Transverse colon (tissue), 4 donors: ENCODE data around the gene ATP1A2. TPM values are rescaled to one million over a fixed set of nuclear protein-coding genes. Genes with fewer than 3 reads are reported as not detected.
A peak's percentile ranks its signal among the peaks of the same experiment; 100 is the strongest.

Source experiments
- DNase-seq: peaks from one replicate; pipeline ENCODE4 v3.0.0-alpha.2; 2019
- H3K27ac ChIP-seq, 4 donors: fragments of 200-600 bp; sonication (generic); 2 replicates each; pipeline ENCODE4 v1.5.1; 2016 to 2018; ENCODE audit warnings: inconsistent platforms in 4 of 4
- H3K27me3 ChIP-seq: fragments of 200-600 bp; sonication (generic); 2 replicates; pipeline ENCODE4 v1.5.1; 2017; ENCODE audit warnings: inconsistent platforms
- H3K36me3 ChIP-seq, 4 donors: fragments of 200-600 bp; sonication (generic); 2 replicates each; pipeline ENCODE4 v1.5.1; 2017 to 2019; ENCODE audit warnings: inconsistent platforms in 4 of 4
- H3K4me1 ChIP-seq, 4 donors: fragments of 200-600 bp; sonication (generic); 2 replicates each; pipeline ENCODE4 v1.5.1; 2017 to 2020; ENCODE audit warnings: inconsistent platforms in 4 of 4
- H3K4me3 ChIP-seq, 4 donors: fragments of 200-600 bp; sonication (generic); 1 replicate in 1 of 4; 2 replicates in 3 of 4; pipeline versions ENCODE4 v1.5.1 to v1.6.1; 2017 to 2019; ENCODE audit warnings: inconsistent platforms in 4 of 4
- H3K9me3 ChIP-seq, 2 donors: fragments of 200-600 bp; sonication (generic); 2 replicates each; pipeline ENCODE4 v1.5.1; 2017 to 2019; ENCODE audit warnings: inconsistent platforms in 2 of 2
- CTCF ChIP-seq, 5 experiments: fragments of 200-600 bp in 3 of 5; fragments of 450-650 bp in 2 of 5; sonication (generic) in 3 of 5; IDR thresholded peaks; 1 replicate in 2 of 5; 2 replicates in 3 of 5; pipeline ENCODE4 v1.5.1; 2016 to 2017; ENCODE audit warnings: antibody characterized with exemption in 5 of 5, inconsistent platforms in 3 of 5, mild to moderate bottlenecking in 2 of 5, moderate library complexity in 1 of 5
- EP300 ChIP-seq: sonication (generic); formaldehyde crosslinking; IDR thresholded peaks from one replicate; pipeline ENCODE4 v1.6.1; 2017; ENCODE audit warnings: antibody characterized with exemption, low read depth
- POLR2A ChIP-seq: fragments of 450-650 bp; IDR thresholded peaks from one replicate; pipeline ENCODE4 v1.6.1; 2016; ENCODE audit warnings: antibody characterized with exemption, mild to moderate bottlenecking, moderate library complexity
- POLR2AphosphoS5 ChIP-seq, 3 donors: sonication (generic); formaldehyde crosslinking; IDR thresholded peaks; one replicate each; pipeline ENCODE4 v1.6.1; 2016; ENCODE audit warnings: antibody characterized with exemption in 3 of 3
- WGBS, 2 donors: methylation state at CpG; one replicate each; pipeline ENCODE4 v1.1.5; 2018; ENCODE audit warnings: low coverage in 1 of 2; 5-methylcytosine and 5-hydroxymethylcytosine counted together
- in situ Hi-C, 4 donors: fragments of 200-750 bp; cut with MboI; loops; one replicate each; pipeline versions ENCODE4 v1.15.0 to v1.15.1; 2017; ENCODE audit warnings: low sequenced_read_pairs in 3 of 4, low pct_ligation_motif_present in 1 of 4, low pct_unique_long_range_greater_than_20kb in 1 of 4
- intact Hi-C: fragments of 100-400 bp; cut with DNase I; formaldehyde crosslinking; loops from one replicate; pipeline ENCODE4 v1.15.1; 2023; ENCODE audit warnings: low total_unique reads
- total RNA-seq, 4 donors: library from RNA; depleted of rRNA; stranded (reverse); fragments of >200 nt; gene quantifications; one replicate each; pipeline ENCODE4 v1.1.0, GENCODE V29; 2016

ATP1A2 gene
- total RNA-seq, 4 donors from 2014 or later: 11.4 to 40.8 (median 23.1) TPM

- WGBS, 2 donors: 42% methylated on average over 8 of the region's 8 CpGs; no CpG with 5 or more reads in 1 of the 2 donors
- in situ Hi-C loops: no loop called here
- intact Hi-C loops: no loop called here
Measured at GRCh38 chr1:160117709-160118183, 2.2 kb downstream of the ATP1A2 start.

GRCh38 chr1:160118928-160119327 lies 3.4 kb downstream of the ATP1A2 start:
- intact Hi-C loops: no loop called here
- peaks cover 0 to 7% (median 1%) of the 10 kb centered on the region in 4 donors for H3K4me1 ChIP-seq
- no peak for DNase-seq
- H3K4me3 ChIP-seq: no peak overlapping the region
- no peak overlapping the region for H3K27ac ChIP-seq
- no peaks in the 10 kb centered on the region for H3K9me3 ChIP-seq
- in situ Hi-C loops: no loop called here
- TF ChIP-seq POLR2AphosphoS5 (IDR thresholded peaks at IDR 0.05) (no peak), CTCF (IDR thresholded peaks at IDR 0.05) (no peak)
- H3K27me3 ChIP-seq: no peaks in the 10 kb centered on the region
- no peaks in the 10 kb centered on the region for H3K36me3 ChIP-seq
- WGBS, 2 donors: 83 to 90% methylated on average over 3 of the region's 3 CpGs

More at GRCh38 chr1:160117709-160118183, 2.2 kb downstream of the ATP1A2 start:
- Histone ChIP-seq H3K27me3 (no peaks in the 10 kb centered on the region), H3K4me1 (peaks cover 0 to 7% (median 1%) of the 10 kb centered on the region in 4 donors), H3K27ac (peak overlapping the region in 3 of 4 donors; percentile 70 to 86 (median 76)), H3K36me3 (no peaks in the 10 kb centered on the region), H3K9me3 (no peaks in the 10 kb centered on the region), H3K4me3 (peak overlapping the region in 2 of 4 donors; percentile 8 to 32)
- peak; percentile 22 for DNase-seq
- peak in 1 of 3 donors; percentile 20 for TF ChIP-seq POLR2AphosphoS5 (IDR thresholded peaks at IDR 0.05)
- TF ChIP-seq EP300: no peak
- TF ChIP-seq POLR2A: no peak

GRCh38 chr1:160120797-160121196 lies 5.2 kb downstream of the ATP1A2 start:
- H3K4me1 ChIP-seq: peaks cover 0 to 11% (median 6%) of the 10 kb centered on the region in 4 donors
- intact Hi-C loops (no loop called here), in situ Hi-C loops (no loop called here)
- H3K4me3 ChIP-seq: no peak overlapping the region
- no peaks in the 10 kb centered on the region for H3K27me3 ChIP-seq
- no peak overlapping the region for H3K27ac ChIP-seq
- no peaks in the 10 kb centered on the region for H3K9me3 ChIP-seq
- TF ChIP-seq EP300: no peak
- no peak for TF ChIP-seq CTCF (IDR thresholded peaks at IDR 0.05)
- no peak for TF ChIP-seq POLR2AphosphoS5 (IDR thresholded peaks at IDR 0.05)
- TF ChIP-seq POLR2A: no peak
- DNase-seq: no peak
- WGBS, 2 donors: 90% methylated on average over 5 of the region's 5 CpGs; no CpG with 5 or more reads in 1 of the 2 donors
- H3K36me3 ChIP-seq: no peaks in the 10 kb centered on the region

GRCh38 chr1:160121388-160121787 lies 5.8 kb downstream of the ATP1A2 start:
- 89% methylated on average over 1 of the region's 1 CpG; no CpG with 5 or more reads in 1 of the 2 donors for WGBS, 2 donors
- DNase-seq: no peak
- no peak for TF ChIP-seq POLR2AphosphoS5 (IDR thresholded peaks at IDR 0.05)
- TF ChIP-seq POLR2A: no peak
- no peak for TF ChIP-seq EP300
- TF ChIP-seq CTCF (IDR thresholded peaks at IDR 0.05): no peak
- no peaks in the 10 kb centered on the region for H3K36me3 ChIP-seq
- H3K4me1 ChIP-seq: peaks cover 0 to 11% (median 6%) of the 10 kb centered on the region in 4 donors
- in situ Hi-C loops: no loop called here
- H3K9me3 ChIP-seq: no peaks in the 10 kb centered on the region
- intact Hi-C loops: no loop called here
- H3K27ac ChIP-seq: no peak overlapping the region
- H3K27me3 ChIP-seq: no peaks in the 10 kb centered on the region
- H3K4me3 ChIP-seq: no peak overlapping the region
